Skeletal muscle satellite cell (primary cell): ENCODE data around the gene MTNR1A.
"Not testable (repeated sequence)": the region's sequence is repeated elsewhere in the genome, so short reads cannot be mapped to it uniquely, and the experiment has no call there.

Source experiments
- H3K27me3 ChIP-seq: 2 replicates; pipeline ENCODE4 v1.7.0; 2013; ENCODE audit warnings: low read length; ENCODE audit not compliant: control insufficient read depth, insufficient read depth
- H3K36me3 ChIP-seq: 2 replicates; pipeline ENCODE4 v1.7.0; 2013; ENCODE audit warnings: mild to moderate bottlenecking, control low read depth, low read length; ENCODE audit not compliant: insufficient read depth
- H3K4me1 ChIP-seq: 2 replicates; pipeline ENCODE4 v1.7.0; 2013; ENCODE audit warnings: low read length; ENCODE audit not compliant: control insufficient read depth, insufficient read depth
- H3K4me2 ChIP-seq: 2 replicates; pipeline ENCODE4 v1.7.0; 2013; ENCODE audit warnings: mild to moderate bottlenecking, low read length
- H3K4me3 ChIP-seq: 2 replicates; pipeline ENCODE4 v1.7.0; 2013; ENCODE audit warnings: low read length
- H3K9ac ChIP-seq: 2 replicates; pipeline ENCODE4 v1.7.0; 2013; ENCODE audit warnings: mild to moderate bottlenecking, low read depth, low read length, moderate library complexity
- H3K9me3 ChIP-seq: replicated peaks from 2 replicates; pipeline ENCODE4 v1.7.0; 2013; ENCODE audit warnings: mild to moderate bottlenecking, control low read depth, low read length

MTNR1A gene

GRCh38 chr4:186523927-186524326, 31.4 kb downstream of the MTNR1A start:
- H3K27me3 ChIP-seq, H3K36me3 ChIP-seq, H3K9me3 ChIP-seq: not testable (repeated sequence)

GRCh38 chr4:186516287-186516686, 39.1 kb downstream of the MTNR1A start:
- no peaks in the 10 kb centered on the region for H3K36me3 ChIP-seq
- no peaks in the 10 kb centered on the region for H3K27me3 ChIP-seq
- no peaks in the 10 kb centered on the region for H3K9me3 ChIP-seq
- no peak overlapping the region for H3K9ac ChIP-seq
- H3K4me1 ChIP-seq: no peaks in the 10 kb centered on the region
- H3K4me2 ChIP-seq: no peak overlapping the region
- H3K4me3 ChIP-seq: no peak overlapping the region

More at GRCh38 chr4:186523927-186524326, 31.4 kb downstream of the MTNR1A start:
- H3K9ac ChIP-seq, H3K4me2 ChIP-seq, H3K4me3 ChIP-seq, H3K4me1 ChIP-seq: not testable (repeated sequence)

GRCh38 chr4:186514271-186514950, 41.0 kb downstream of the MTNR1A start:
- H3K27me3 ChIP-seq: no peaks in the 10 kb centered on the region

GRCh38 chr4:186504771-186505170, 50.6 kb downstream of the MTNR1A start:
- H3K4me3 ChIP-seq, H3K9me3 ChIP-seq, H3K9ac ChIP-seq, H3K4me2 ChIP-seq, H3K36me3 ChIP-seq, H3K27me3 ChIP-seq, H3K4me1 ChIP-seq: not testable (repeated sequence)

More at GRCh38 chr4:186514271-186514950, 41.0 kb downstream of the MTNR1A start:
- Histone ChIP-seq H3K4me3 (no peak overlapping the region), H3K36me3 (no peaks in the 10 kb centered on the region), H3K4me1 (no peaks in the 10 kb centered on the region), H3K9ac (no peak overlapping the region), H3K9me3 (no peaks in the 10 kb centered on the region), H3K4me2 (no peak overlapping the region)

- no peak overlapping the region for H3K4me3 ChIP-seq
- H3K4me2 ChIP-seq: no peak overlapping the region
- no peaks in the 10 kb centered on the region for H3K9me3 ChIP-seq
- no peak overlapping the region for H3K9ac ChIP-seq
- H3K27me3 ChIP-seq: no peaks in the 10 kb centered on the region
- H3K36me3 ChIP-seq: no peaks in the 10 kb centered on the region
- H3K4me1 ChIP-seq: no peaks in the 10 kb centered on the region
Measured at GRCh38 chr4:186502231-186502630, 53.1 kb downstream of the MTNR1A start.

- Histone ChIP-seq H3K4me3 (no peak overlapping the region), H3K9me3 (no peaks in the 10 kb centered on the region), H3K4me1 (no peaks in the 10 kb centered on the region), H3K9ac (no peak overlapping the region), H3K4me2 (no peak overlapping the region), H3K36me3 (no peaks in the 10 kb centered on the region), H3K27me3 (no peaks in the 10 kb centered on the region)
Measured at GRCh38 chr4:186501554-186501953, 53.8 kb downstream of the MTNR1A start.

GRCh38 chr4:186500721-186501304, 54.6 kb downstream of the MTNR1A start:
- Histone ChIP-seq H3K4me1 (no peaks in the 10 kb centered on the region), H3K4me2 (no peak overlapping the region), H3K4me3 (no peak overlapping the region), H3K9me3 (no peaks in the 10 kb centered on the region), H3K9ac (no peak overlapping the region), H3K36me3 (no peaks in the 10 kb centered on the region), H3K27me3 (no peaks in the 10 kb centered on the region)

GRCh38 chr4:186499467-186499866, 55.9 kb downstream of the MTNR1A start:
- H3K9me3 ChIP-seq: no peaks in the 10 kb centered on the region
- H3K4me3 ChIP-seq: no peak overlapping the region
- H3K9ac ChIP-seq: no peak overlapping the region
- no peak overlapping the region for H3K4me2 ChIP-seq
- H3K36me3 ChIP-seq: no peaks in the 10 kb centered on the region
- no peaks in the 10 kb centered on the region for H3K27me3 ChIP-seq
- H3K4me1 ChIP-seq: no peaks in the 10 kb centered on the region

GRCh38 chr4:186497043-186497442, 58.3 kb downstream of the MTNR1A start:
- no peaks in the 10 kb centered on the region for H3K36me3 ChIP-seq
- no peak overlapping the region for H3K4me2 ChIP-seq
- H3K9ac ChIP-seq: no peak overlapping the region
- no peaks in the 10 kb centered on the region for H3K27me3 ChIP-seq
- H3K4me1 ChIP-seq: no peaks in the 10 kb centered on the region
- H3K9me3 ChIP-seq: no peaks in the 10 kb centered on the region
- H3K4me3 ChIP-seq: no peak overlapping the region

GRCh38 chr4:186494496-186494895, 60.9 kb downstream of the MTNR1A start:
- Histone ChIP-seq H3K4me2 (no peak overlapping the region), H3K36me3 (no peaks in the 10 kb centered on the region), H3K27me3 (no peaks in the 10 kb centered on the region), H3K4me3 (no peak overlapping the region), H3K4me1 (no peaks in the 10 kb centered on the region), H3K9ac (no peak overlapping the region), H3K9me3 (no peaks in the 10 kb centered on the region)

- Histone ChIP-seq H3K4me1 (peaks cover 8% of the 10 kb centered on the region), H3K4me3 (no peak overlapping the region), H3K9ac (no peak overlapping the region), H3K4me2 (no peak overlapping the region), H3K27me3 (no peaks in the 10 kb centered on the region), H3K9me3 (no peaks in the 10 kb centered on the region), H3K36me3 (no peaks in the 10 kb centered on the region)
Measured at GRCh38 chr4:186487726-186488125, 67.6 kb downstream of the MTNR1A start.

GRCh38 chr4:186486172-186486571, 69.2 kb downstream of the MTNR1A start:
- Histone ChIP-seq H3K9ac (no peak overlapping the region), H3K4me2 (peak overlapping the region; percentile 81), H3K36me3 (no peaks in the 10 kb centered on the region), H3K4me1 (peaks cover 8% of the 10 kb centered on the region), H3K27me3 (no peaks in the 10 kb centered on the region), H3K4me3 (peak overlapping the region; percentile 49), H3K9me3 (no peaks in the 10 kb centered on the region)
